Epithelial cell of proximal tubule (primary cell): ENCODE results near the gene KCNK6. TPM values are rescaled to one million over a fixed set of nuclear protein-coding genes. Genes with fewer than 3 reads are reported as not detected.
A peak's percentile ranks its signal among the peaks of the same experiment; 100 is the strongest.

ENCODE experiments used
- DNase-seq: peaks from one replicate; pipeline ENCODE4 v3.0.0-alpha.2; 2011; ENCODE audit warnings: low read depth
- H3K4me3 ChIP-seq: 2 replicates; pipeline ENCODE4 v1.5.1; 2011; ENCODE audit warnings: low read depth, mild to moderate bottlenecking, low read length
- total RNA-seq: library from RNA; depleted of rRNA; stranded (reverse); fragments of >200 nt; gene quantifications from 2 replicates; pipeline ENCODE4 v1.2.3, GENCODE V29; 2015
- TF ChIP-seq, protein P1 (sequence below): conservative IDR thresholded peaks from 2 replicates; pipeline ENCODE4 v1.5.1; 2012; ENCODE audit warnings: low read depth, mild to moderate bottlenecking, low read length

The KCNK6 gene
- 3.8 and 3.9 TPM in 2 replicates for total RNA-seq

DNA sequence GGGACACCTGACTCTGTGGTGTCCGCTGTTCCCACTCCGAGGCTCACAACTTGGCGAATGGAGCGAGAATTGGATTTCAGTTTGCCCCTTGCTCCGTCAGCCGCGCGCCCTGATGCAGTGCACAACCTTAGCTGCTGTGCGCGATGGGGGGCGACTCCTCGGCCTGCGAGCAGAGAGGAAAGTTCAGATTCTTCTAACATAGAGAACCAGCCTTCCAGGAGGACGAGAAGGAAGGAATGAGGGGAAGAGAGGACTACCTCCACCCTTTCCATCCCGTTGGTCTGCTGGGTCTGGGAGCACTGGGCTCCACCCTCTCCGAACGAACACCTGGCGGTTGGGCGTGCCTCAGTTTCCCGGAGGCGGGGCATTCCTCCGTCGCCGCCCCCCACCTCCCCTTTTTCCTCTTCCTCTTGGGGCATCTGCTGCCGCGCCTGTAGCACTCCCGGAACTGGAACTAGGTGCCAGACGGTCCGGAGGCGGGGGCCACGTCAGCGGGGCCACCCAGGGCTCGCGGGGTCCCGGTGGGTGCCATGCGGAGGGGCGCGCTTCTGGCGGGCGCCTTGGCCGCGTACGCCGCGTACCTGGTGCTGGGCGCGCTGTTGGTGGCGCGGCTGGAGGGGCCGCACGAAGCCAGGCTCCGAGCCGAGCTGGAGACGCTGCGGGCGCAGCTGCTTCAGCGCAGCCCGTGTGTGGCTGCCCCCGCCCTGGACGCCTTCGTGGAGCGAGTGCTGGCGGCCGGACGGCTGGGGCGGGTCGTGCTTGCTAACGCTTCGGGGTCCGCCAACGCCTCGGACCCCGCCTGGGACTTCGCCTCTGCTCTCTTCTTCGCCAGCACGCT is at the start of gene KCNK6:
Gene KCNK6, plus strand, starts transcription at position 425 of the 838 bp plus-strand sequence. Its CDS starts 106 bp downstream, at position 531.
- no peak for DNase-seq
- TF ChIP-seq, protein P1, sequence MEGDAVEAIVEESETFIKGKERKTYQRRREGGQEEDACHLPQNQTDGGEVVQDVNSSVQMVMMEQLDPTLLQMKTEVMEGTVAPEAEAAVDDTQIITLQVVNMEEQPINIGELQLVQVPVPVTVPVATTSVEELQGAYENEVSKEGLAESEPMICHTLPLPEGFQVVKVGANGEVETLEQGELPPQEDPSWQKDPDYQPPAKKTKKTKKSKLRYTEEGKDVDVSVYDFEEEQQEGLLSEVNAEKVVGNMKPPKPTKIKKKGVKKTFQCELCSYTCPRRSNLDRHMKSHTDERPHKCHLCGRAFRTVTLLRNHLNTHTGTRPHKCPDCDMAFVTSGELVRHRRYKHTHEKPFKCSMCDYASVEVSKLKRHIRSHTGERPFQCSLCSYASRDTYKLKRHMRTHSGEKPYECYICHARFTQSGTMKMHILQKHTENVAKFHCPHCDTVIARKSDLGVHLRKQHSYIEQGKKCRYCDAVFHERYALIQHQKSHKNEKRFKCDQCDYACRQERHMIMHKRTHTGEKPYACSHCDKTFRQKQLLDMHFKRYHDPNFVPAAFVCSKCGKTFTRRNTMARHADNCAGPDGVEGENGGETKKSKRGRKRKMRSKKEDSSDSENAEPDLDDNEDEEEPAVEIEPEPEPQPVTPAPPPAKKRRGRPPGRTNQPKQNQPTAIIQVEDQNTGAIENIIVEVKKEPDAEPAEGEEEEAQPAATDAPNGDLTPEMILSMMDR, result no peak
- H3K4me3 ChIP-seq, result peak within 1 kb of the TSS; percentile 82

DNA sequence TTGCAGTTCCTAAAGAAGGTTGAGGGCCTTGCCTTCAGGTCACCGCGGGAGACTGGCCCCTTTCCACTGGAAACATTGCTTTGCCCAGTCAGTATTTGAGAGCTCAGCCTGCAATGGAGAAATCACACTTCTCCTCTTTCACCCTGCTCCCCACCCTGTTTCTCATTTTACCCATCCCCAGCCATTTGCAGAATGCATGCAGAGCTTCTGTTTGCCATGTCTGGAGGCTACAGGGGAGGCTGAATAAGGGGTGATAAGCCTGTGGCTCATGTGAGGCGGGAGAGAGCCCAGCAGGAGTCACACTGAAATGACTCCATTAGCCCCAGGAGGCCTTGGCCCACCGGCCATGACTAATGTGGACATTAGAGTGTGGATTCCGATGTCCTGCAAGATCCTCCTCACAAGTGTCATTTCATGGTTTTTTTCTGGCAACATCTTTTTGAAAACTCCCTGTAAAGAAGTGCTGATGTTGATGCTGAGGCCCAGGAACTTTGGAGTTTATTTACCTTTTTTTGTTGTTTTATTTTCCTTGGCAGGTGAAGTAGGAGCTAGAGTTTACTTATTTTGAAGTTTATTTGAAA is 49.0 kb upstream of the KCNK6 start:
- TF ChIP-seq, protein P1, result no peak
- no peak for DNase-seq

DNA sequence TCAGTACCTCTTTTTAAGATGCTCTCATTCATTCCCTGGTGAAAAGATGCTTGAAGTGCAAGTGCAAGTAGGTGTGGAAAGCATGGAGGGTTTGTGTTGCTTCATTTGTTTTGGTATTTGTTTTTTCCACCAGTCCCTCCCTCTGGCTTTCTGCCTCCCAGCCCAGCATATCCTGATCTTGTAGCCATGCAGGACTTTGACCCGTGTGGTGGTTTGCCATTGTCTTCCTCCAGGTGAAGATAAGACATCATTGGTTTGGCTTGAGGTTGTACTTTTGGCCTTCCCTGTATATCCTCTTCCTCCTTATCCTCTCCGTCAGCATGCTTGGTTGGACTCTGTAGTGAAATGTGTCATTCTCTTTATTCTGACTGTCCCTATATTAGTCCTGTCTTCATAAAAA is 46.1 kb upstream of the KCNK6 start:
- TF ChIP-seq, protein P1, result no peak
- DNase-seq, result no peak
- no peak overlapping the region for H3K4me3 ChIP-seq

More for the DNA sequence above, 49.0 kb upstream of the KCNK6 start:
- no peak overlapping the region for H3K4me3 ChIP-seq

DNA sequence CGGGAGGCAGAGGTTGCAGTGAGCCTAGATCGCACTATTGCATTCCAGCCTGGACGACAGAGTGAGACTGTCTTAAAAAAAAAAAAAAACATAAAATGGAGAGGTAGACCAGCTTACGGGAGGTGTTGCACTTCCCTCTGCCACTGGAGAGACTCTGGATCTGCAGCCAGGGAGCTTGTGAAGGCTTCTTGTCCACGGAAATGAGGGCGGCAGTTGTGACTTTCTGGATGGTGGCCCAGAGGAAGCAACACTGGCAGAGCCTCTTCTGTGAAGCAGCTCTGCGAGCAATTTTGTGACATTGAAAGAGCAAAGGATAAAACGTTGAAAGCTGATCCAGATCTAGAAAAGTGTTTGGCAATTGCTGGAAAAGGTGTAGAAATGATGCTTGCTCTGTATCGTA is 44.9 kb upstream of the KCNK6 start:
- H3K4me3 ChIP-seq, result no peak overlapping the region
- TF ChIP-seq, protein P1, result no peak
- DNase-seq, result no peak

DNA sequence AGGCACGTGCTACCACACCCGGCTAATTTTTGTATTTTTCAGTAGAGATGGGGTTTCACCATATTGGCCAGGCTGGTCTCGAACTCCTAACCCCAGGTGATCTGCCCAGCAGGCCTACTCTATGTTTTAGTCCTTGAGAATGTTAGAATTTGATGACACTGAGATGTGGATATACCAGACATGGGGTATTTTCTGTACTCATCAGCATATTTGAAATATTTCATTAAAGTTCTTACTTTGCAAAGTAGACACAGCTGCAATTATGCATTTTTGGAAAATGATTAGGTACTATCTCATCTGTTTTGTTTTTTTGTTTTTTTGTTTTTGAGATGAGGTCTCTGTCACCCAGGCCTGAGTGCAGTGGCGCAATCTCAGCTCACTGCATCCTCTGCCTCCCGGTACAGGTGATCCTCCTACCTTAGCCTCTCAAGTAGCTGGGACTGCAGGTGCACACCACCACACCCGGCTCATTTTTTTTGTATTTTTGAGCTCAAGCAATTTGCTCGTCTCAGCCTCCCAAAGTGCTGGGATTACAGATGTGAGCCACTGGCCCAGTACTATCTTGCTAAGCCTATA is 42.6 kb upstream of the KCNK6 start:
- H3K4me3 ChIP-seq, result no peak overlapping the region

DNA sequence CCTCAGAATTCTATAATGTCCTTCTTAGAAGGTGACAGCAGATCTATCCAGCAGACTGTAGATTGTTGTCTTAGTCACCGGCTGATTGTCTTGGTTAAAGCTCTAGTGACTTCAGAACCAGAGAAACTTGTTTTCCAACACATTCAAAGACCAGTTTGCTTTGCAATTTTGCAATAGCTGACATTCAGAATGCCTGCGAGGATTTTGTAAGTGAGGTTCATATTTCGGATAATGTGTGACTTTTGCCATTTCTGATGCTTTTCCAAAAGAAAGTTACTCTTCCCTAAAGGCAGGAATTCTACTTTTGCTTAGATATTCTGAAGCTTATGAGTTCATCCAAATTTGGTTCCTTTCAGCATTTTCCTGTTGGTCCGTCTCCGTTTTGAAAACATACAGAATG is 42.1 kb upstream of the KCNK6 start:
- TF ChIP-seq, protein P1, result no peak
- DNase-seq, result no peak
- no peak overlapping the region for H3K4me3 ChIP-seq

More for the DNA sequence above, 42.6 kb upstream of the KCNK6 start:
- no peak for DNase-seq
- TF ChIP-seq, protein P1, result no peak
